Adipose tissue (tissue), 3 donors: ENCODE results near the gene ZNF208. TPM values are rescaled to one million over a fixed set of nuclear protein-coding genes. Genes with fewer than 3 reads are reported as not detected.
"Not testable (repeated sequence)": the region's sequence is repeated elsewhere in the genome, so short reads cannot be mapped to it uniquely, and the experiment has no call there.

Source experiments
- H3K27ac ChIP-seq: one replicate; pipeline ENCODE4 v1.5.1; 2013; ENCODE audit warnings: low read depth, low read length
- WGBS, 3 donors: extraction: QIAGEN DNeasy Blood & Tissue Kit; methylation state at CpG; one replicate each; pipeline ENCODE4 v1.1.7; 2013; 5-methylcytosine and 5-hydroxymethylcytosine counted together
- polyA plus RNA-seq, 3 donors: library from polyadenylated mRNA; stranded (reverse); fragments of 200-250 nt; gene quantifications; one replicate each; pipeline ENCODE4 v1.2.3, GENCODE V29; 2013
- donor health status: healthy with polysubstance abuse.
- donor health status: Bipolar disorder and iron deficiency.
- donor health status: healthy.

ZNF208 gene
- polyA plus RNA-seq, 3 donors: 0.92 to 1.1 (median 0.97) TPM

DNA sequence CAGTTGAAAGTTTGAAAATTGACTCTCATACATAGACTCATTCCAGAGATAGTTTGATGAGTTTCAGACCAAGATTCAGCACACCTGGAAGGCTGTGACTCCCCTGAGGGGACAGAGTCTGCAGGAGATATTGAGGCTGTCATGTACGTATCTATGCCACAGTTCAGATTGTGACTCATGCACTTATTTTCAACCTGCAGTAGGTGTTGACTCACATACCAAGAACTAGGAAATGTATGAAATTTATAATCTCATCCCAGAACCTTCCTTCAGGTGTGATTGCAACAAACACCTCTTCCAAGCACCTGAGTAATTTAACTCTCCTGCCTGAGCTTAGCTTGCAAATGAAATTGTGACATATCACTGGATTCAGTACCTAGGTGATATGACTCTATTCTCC, 110.3 kb downstream of the ZNF208 start:
- H3K27ac ChIP-seq: no peak overlapping the region
- 70 to 93% (median 88%) methylated on average over 1 of the region's 1 CpG for WGBS, 3 donors

DNA sequence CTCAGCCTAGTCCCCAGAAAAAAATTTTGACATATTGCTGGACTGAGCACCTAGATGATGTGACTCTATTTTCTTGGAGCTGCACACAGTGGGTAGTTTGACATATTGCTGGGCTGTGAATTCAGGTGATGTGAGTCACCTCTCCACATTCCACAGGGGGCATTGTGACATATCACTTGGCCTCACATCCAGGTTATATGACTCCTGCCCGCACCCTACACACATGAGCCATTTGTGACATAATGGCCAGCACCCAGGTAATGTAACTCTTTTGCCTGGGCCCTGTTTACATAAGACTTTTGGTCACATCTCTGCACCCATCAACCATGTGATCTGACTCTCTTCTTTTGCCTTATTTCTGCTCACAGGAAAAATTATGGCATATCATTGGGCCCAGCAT, 119.7 kb downstream of the ZNF208 start:
- 78 to 88% (median 80%) methylated on average over 1 of the region's 1 CpG for WGBS, 3 donors
- H3K27ac ChIP-seq: no peak overlapping the region

DNA sequence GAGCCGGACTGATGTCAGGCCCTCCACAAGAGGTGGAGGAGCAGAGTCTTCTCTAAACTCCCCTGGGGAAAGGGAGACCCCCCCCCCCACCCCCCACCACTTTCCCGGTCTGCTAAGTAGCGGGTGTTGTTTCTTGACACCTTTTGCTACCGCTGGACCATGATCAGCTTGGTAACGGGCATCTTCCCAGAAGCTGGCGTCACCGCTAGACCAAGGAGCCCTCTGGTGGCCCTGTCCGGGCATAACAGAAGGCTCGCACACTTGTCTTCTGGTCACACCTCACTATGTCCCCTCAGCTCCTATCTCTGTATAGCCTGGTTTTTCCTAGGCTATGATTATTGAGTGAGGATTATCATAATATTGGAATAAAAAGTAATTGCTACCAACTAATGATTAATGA, 120.7 kb downstream of the ZNF208 start:
- 13 to 18% (median 18%) methylated on average over 7 to 9 of the region's 9 CpGs for WGBS, 3 donors
- H3K27ac ChIP-seq: not testable (repeated sequence)

DNA sequence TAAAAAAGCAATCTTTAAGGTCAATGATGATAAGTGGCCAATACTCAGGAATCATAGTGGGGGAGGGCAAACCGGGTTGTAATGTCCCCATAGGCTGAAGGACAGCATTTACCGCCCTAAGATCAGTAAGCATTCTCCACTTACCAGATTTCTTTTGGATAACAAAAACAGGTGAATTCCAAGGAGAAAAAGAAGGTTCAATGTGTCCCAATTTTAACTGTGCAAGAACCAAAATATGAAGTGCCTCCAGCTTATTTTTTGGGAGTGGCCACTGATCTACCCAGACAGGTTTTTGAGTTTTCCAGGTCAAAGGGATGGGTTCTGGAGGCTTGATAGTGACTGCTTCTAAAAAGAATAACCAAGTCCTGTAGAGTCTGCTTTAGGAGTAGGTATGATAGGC, 125.2 kb downstream of the ZNF208 start:
- WGBS, 3 donors: 54 to 72% (median 67%) methylated on average over 2 of the region's 2 CpGs

GRCh38 chr19:21884786-21885185, 126.0 kb downstream of the ZNF208 start:
- H3K27ac ChIP-seq: not testable (repeated sequence)
- 79 to 89% (median 86%) methylated on average over 8 of the region's 8 CpGs for WGBS, 3 donors

More for the DNA sequence above, 125.2 kb downstream of the ZNF208 start:
- H3K27ac ChIP-seq: not testable (repeated sequence)

- H3K27ac ChIP-seq: no peak overlapping the region
- WGBS, 3 donors: 69 to 82% (median 80%) methylated on average over 9 to 10 of the region's 10 CpGs
Measured at GRCh38 chr19:21883516-21883915, 127.2 kb downstream of the ZNF208 start.

Other genes with a start within 250 kb of the ZNF208 start
- gene ZNF100, start 243.4 kb downstream of the ZNF208 start, polyA plus RNA-seq: 1 to 10 TPM; 1.4 to 1.9 (median 1.5) TPM
- 1 to 10 TPM; 2.0 to 4.0 (median 2.6) TPM for gene ZNF43, start 174.8 kb downstream of the ZNF208 start, polyA plus RNA-seq
- 1 to 10 TPM in 1 of 3 donors, under 1 TPM in 2; 0.27 to 1.3 (median 0.34) TPM for gene ZNF257, start 41.5 kb upstream of the ZNF208 start, polyA plus RNA-seq
- 1 to 10 TPM in 1 of 3 donors, under 1 TPM in 2; 0.54 to 1.0 (median 0.75) TPM for gene ZNF676, start 186.0 kb upstream of the ZNF208 start, polyA plus RNA-seq